ENCODE measurements around the gene TOP2A. TPM values are rescaled to one million over a fixed set of nuclear protein-coding genes. Genes with fewer than 3 reads are reported as not detected.
"Not testable (repeated sequence)": the region's sequence is repeated elsewhere in the genome, so short reads cannot be mapped to it uniquely, and the experiment has no call there.

TOP2A gene
- total RNA-seq, 1 donor, result 14.5 TPM

- H3K9me3 ChIP-seq (ENCODE audit: low read depth, low read length), result no peaks in the 10 kb centered on the region
- TF ChIP-seq CTCF (IDR thresholded peaks at IDR 0.05; ENCODE audit: extremely low read depth, low read depth, low read length), result no peak
- peaks cover 5% of the 10 kb centered on the region for H3K36me3 ChIP-seq (ENCODE audit: insufficient read depth, low read length)
- no peak overlapping the region for H3K4me2 ChIP-seq (ENCODE audit: insufficient read depth, low read length)
- no peaks in the 10 kb centered on the region for H3K27me3 ChIP-seq (ENCODE audit: insufficient read depth, low read length)
- H3K4me1 ChIP-seq (ENCODE audit: insufficient read depth, low read length), result no peaks in the 10 kb centered on the region
- H4K20me1 ChIP-seq (ENCODE audit: insufficient read depth, low read length), result no peaks in the 10 kb centered on the region
- H3K27ac ChIP-seq (ENCODE audit: low read depth, low read length), result no peak overlapping the region
- H3K4me3 ChIP-seq (ENCODE audit: insufficient read depth, low read length), result no peak overlapping the region
- no peaks in the 10 kb centered on the region for H3K79me2 ChIP-seq (ENCODE audit: insufficient read depth, low read length)
- no peak for DNase-seq (ENCODE audit: insufficient read length, low spot score, missing footprints)
- no peak overlapping the region for H2AFZ ChIP-seq (ENCODE audit: low read length)
Observed at GRCh38 chr17:40382251-40382650, 35.4 kb downstream of the TOP2A start.

GRCh38 chr17:40378966-40379365, 38.7 kb downstream of the TOP2A start:
- no peaks in the 10 kb centered on the region for H3K79me2 ChIP-seq (ENCODE audit: insufficient read depth, low read length)
- no peak for TF ChIP-seq CTCF (IDR thresholded peaks at IDR 0.05; ENCODE audit: extremely low read depth, low read depth, low read length)
- no peaks in the 10 kb centered on the region for H3K27me3 ChIP-seq (ENCODE audit: insufficient read depth, low read length)
- H3K9me3 ChIP-seq (ENCODE audit: low read depth, low read length), result no peaks in the 10 kb centered on the region
- H3K27ac ChIP-seq (ENCODE audit: low read depth, low read length), result no peak overlapping the region
- H4K20me1 ChIP-seq (ENCODE audit: insufficient read depth, low read length), result no peaks in the 10 kb centered on the region
- no peak overlapping the region for H3K4me2 ChIP-seq (ENCODE audit: insufficient read depth, low read length)
- H3K36me3 ChIP-seq (ENCODE audit: insufficient read depth, low read length), result no peaks in the 10 kb centered on the region
- no peak overlapping the region for H2AFZ ChIP-seq (ENCODE audit: low read length)
- DNase-seq (ENCODE audit: insufficient read length, low spot score, missing footprints), result no peak
- no peak overlapping the region for H3K4me3 ChIP-seq (ENCODE audit: insufficient read depth, low read length)
- H3K4me1 ChIP-seq (ENCODE audit: insufficient read depth, low read length), result no peaks in the 10 kb centered on the region

GRCh38 chr17:40377832-40378231, 39.9 kb downstream of the TOP2A start:
- no peak for DNase-seq (ENCODE audit: insufficient read length, low spot score, missing footprints)

GRCh38 chr17:40376541-40376940, 41.2 kb downstream of the TOP2A start:
- not testable (repeated sequence) for H2AFZ ChIP-seq (ENCODE audit: low read length); H4K20me1 ChIP-seq (ENCODE audit: insufficient read depth, low read length); H3K9me3 ChIP-seq (ENCODE audit: low read depth, low read length); H3K79me2 ChIP-seq (ENCODE audit: insufficient read depth, low read length); H3K4me2 ChIP-seq (ENCODE audit: insufficient read depth, low read length); H3K27ac ChIP-seq (ENCODE audit: low read depth, low read length); H3K27me3 ChIP-seq (ENCODE audit: insufficient read depth, low read length); H3K4me3 ChIP-seq (ENCODE audit: insufficient read depth, low read length); H3K36me3 ChIP-seq (ENCODE audit: insufficient read depth, low read length); H3K4me1 ChIP-seq (ENCODE audit: insufficient read depth, low read length); DNase-seq (ENCODE audit: insufficient read length, low spot score, missing footprints)

More at GRCh38 chr17:40377832-40378231, 39.9 kb downstream of the TOP2A start:
- Histone ChIP-seq H3K4me1 (ENCODE audit: insufficient read depth, low read length) (no peaks in the 10 kb centered on the region), H2AFZ (ENCODE audit: low read length) (no peak overlapping the region), H3K4me3 (ENCODE audit: insufficient read depth, low read length) (no peak overlapping the region), H3K27me3 (ENCODE audit: insufficient read depth, low read length) (no peaks in the 10 kb centered on the region), H3K27ac (ENCODE audit: low read depth, low read length) (no peak overlapping the region), H3K4me2 (ENCODE audit: insufficient read depth, low read length) (no peak overlapping the region), H3K9me3 (ENCODE audit: low read depth, low read length) (no peaks in the 10 kb centered on the region), H3K79me2 (ENCODE audit: insufficient read depth, low read length) (no peaks in the 10 kb centered on the region), H3K36me3 (ENCODE audit: insufficient read depth, low read length) (no peaks in the 10 kb centered on the region), H4K20me1 (ENCODE audit: insufficient read depth, low read length) (no peaks in the 10 kb centered on the region)
- no peak for TF ChIP-seq CTCF (IDR thresholded peaks at IDR 0.05; ENCODE audit: extremely low read depth, low read depth, low read length)

DNA sequence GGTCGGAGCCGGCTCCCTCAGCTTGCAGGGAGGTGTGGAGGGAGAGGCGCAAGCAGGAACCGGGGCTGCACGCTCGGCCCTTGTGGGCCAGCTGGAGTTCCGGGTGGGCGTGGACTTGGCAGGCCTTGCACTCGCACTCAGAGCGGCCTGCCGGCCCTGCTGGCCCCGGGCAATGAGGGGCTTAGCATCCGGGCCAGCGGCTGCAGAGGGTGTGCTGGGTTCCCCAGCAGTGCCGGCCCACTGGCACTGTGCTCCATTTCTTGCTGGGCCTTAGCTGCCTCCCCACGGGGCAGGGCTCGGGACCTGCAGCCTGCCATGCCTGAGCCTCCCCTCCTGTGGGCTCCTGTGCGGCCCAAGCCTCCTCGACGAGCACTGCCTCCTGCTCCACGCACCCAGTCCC, 41.9 kb downstream of the TOP2A start:
- DNase-seq (ENCODE audit: insufficient read length, low spot score, missing footprints); H3K27ac ChIP-seq (ENCODE audit: low read depth, low read length); H3K4me1 ChIP-seq (ENCODE audit: insufficient read depth, low read length); H3K36me3 ChIP-seq (ENCODE audit: insufficient read depth, low read length); H4K20me1 ChIP-seq (ENCODE audit: insufficient read depth, low read length); H3K9me3 ChIP-seq (ENCODE audit: low read depth, low read length); H3K4me2 ChIP-seq (ENCODE audit: insufficient read depth, low read length); H3K4me3 ChIP-seq (ENCODE audit: insufficient read depth, low read length); H3K27me3 ChIP-seq (ENCODE audit: insufficient read depth, low read length); H2AFZ ChIP-seq (ENCODE audit: low read length); H3K79me2 ChIP-seq (ENCODE audit: insufficient read depth, low read length): not testable (repeated sequence)

Measured in osteoblast (primary cell).